ENCODE data around the gene CDH20. TPM values are rescaled to one million over a fixed set of nuclear protein-coding genes. Genes with fewer than 3 reads are reported as not detected.

CDH20 gene
- not detected for total RNA-seq

DNA sequence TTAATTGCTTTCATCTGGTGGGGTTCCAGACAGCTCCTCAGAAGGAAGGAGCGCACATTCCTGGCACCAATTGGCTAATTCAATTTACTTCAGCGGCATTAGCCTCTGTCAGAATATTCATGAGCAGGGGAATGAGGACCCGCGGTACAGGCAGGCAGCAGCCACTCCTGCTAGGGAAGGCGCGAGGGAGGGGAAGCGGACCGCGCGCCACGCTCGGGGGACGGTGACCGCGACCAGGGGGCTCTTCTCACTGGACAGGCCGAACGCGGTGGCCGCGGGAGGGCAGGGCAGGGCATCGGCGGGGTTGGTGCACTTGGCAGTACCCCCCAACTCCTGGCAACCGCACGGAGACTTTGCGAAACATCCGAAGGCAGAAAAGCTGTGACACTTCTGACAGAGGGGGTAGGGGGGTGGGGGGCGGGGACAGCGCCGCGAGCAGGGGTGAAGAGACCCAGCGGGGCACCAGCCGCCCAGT lies at the start of gene CDH20:
CDH20 (plus strand) TSS at position 160 of the 475 bp plus-strand sequence.
- peaks cover 16% of the 10 kb centered on the region for H3K27me3 ChIP-seq
- no peaks in the 10 kb centered on the region for H3K36me3 ChIP-seq
- H3K4me1 ChIP-seq = no peaks in the 10 kb centered on the region
- peak within 1 kb of the TSS; percentile 6 for H3K4me3 ChIP-seq
- TF ChIP-seq CTCF (IDR thresholded peaks at IDR 0.05) = no peak
- H3K9me3 ChIP-seq = no peaks in the 10 kb centered on the region
- no peak for DNase-seq
- intact Hi-C loops (cut with DNase I) = no loop called here
- H3K27ac ChIP-seq = no peak within 1 kb of the TSS
- H3K9ac ChIP-seq (ENCODE audit: low read depth in 2 of 2, low read length in 2 of 2) = no peak within 1 kb of the TSS

- intact Hi-C loops (cut with DNase I) = no loop called here
- H3K27ac ChIP-seq = no peak overlapping the region
- no peaks in the 10 kb centered on the region for H3K4me1 ChIP-seq
- no peak for DNase-seq
- TF ChIP-seq CTCF (IDR thresholded peaks at IDR 0.05) = no peak
- no peaks in the 10 kb centered on the region for H3K27me3 ChIP-seq
- H3K36me3 ChIP-seq = no peaks in the 10 kb centered on the region
- no peaks in the 10 kb centered on the region for H3K9me3 ChIP-seq
- no peak overlapping the region for H3K9ac ChIP-seq (ENCODE audit: low read depth in 2 of 2, low read length in 2 of 2)
- no peak overlapping the region for H3K4me3 ChIP-seq
Observed at GRCh38 chr18:61284039-61284438, 49.2 kb upstream of the CDH20 start.

GRCh38 chr18:61285777-61286176 lies 47.5 kb upstream of the CDH20 start:
- Histone ChIP-seq H3K9me3 (no peaks in the 10 kb centered on the region), H3K9ac (ENCODE audit: low read depth in 2 of 2, low read length in 2 of 2) (no peak overlapping the region), H3K4me3 (no peak overlapping the region), H3K4me1 (no peaks in the 10 kb centered on the region), H3K27ac (no peak overlapping the region), H3K27me3 (no peaks in the 10 kb centered on the region), H3K36me3 (no peaks in the 10 kb centered on the region)
- TF ChIP-seq CTCF (IDR thresholded peaks at IDR 0.05) = no peak
- intact Hi-C loops (cut with DNase I) = no loop called here
- DNase-seq = no peak

- no peak for TF ChIP-seq CTCF (IDR thresholded peaks at IDR 0.05)
Observed at GRCh38 chr18:61286867-61287266, 46.4 kb upstream of the CDH20 start.

DNA sequence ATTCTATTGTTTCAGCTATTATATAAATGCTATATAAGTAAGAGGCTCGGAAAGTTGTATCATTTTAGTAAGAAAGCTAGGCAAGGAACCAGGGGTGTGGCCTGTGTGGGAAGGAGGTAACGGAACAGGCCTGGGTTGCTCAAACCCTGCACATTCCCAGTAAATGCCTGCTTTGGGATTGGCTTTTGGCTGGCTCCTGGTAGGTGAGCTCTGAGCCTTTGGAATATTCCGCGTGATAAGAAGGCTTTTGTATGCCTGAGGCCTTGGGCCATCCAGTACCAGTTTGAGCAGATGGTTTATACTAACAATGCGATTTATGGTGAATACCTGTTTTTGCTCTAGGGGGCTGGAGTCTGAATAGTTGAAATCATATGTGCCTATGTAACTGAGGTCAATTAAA lies 42.6 kb upstream of the CDH20 start:
- Histone ChIP-seq H3K9me3 (no peaks in the 10 kb centered on the region), H3K4me3 (no peak overlapping the region), H3K27me3 (no peaks in the 10 kb centered on the region), H3K9ac (ENCODE audit: low read depth in 2 of 2, low read length in 2 of 2) (no peak overlapping the region), H3K27ac (no peak overlapping the region), H3K36me3 (no peaks in the 10 kb centered on the region), H3K4me1 (no peaks in the 10 kb centered on the region)
- no peak for TF ChIP-seq CTCF (IDR thresholded peaks at IDR 0.05)
- no peak for DNase-seq
- intact Hi-C loops (cut with DNase I) = no loop called here

More at GRCh38 chr18:61286867-61287266, 46.4 kb upstream of the CDH20 start:
- Histone ChIP-seq H3K4me3 (no peak overlapping the region), H3K36me3 (no peaks in the 10 kb centered on the region), H3K4me1 (no peaks in the 10 kb centered on the region), H3K9me3 (no peaks in the 10 kb centered on the region), H3K27ac (no peak overlapping the region), H3K9ac (ENCODE audit: low read depth in 2 of 2, low read length in 2 of 2) (no peak overlapping the region), H3K27me3 (no peaks in the 10 kb centered on the region)
- intact Hi-C loops (cut with DNase I) = no loop called here
- DNase-seq = no peak

Data from colonic mucosa (tissue), 4 donors.